ENCODE results near the gene PRDX4.
"Not testable (repeated sequence)": the region's sequence is repeated elsewhere in the genome, so short reads cannot be mapped to it uniquely, and the experiment has no call there.

Gene PRDX4

DNA sequence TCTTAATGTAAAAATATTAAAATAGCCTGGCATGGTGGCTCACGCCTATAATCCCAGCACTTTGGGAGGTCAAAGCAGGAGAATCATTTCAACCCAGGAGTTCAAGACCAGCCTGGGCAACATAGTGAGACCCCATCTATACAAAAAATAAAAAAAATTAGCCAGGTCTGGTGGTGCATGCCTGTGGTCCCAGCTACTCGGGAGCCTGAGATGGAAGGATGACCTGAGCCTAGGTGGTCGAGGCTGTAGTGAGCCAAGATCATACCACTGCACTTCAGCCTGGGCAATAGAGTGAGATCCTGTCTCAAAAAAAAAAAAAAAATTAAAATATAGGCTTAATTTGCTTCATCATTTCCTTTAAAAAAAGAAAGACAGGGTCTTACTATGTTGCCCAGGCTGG lies 9.2 kb downstream of the PRDX4 start:
- not testable (repeated sequence) for DNase-seq

DNA sequence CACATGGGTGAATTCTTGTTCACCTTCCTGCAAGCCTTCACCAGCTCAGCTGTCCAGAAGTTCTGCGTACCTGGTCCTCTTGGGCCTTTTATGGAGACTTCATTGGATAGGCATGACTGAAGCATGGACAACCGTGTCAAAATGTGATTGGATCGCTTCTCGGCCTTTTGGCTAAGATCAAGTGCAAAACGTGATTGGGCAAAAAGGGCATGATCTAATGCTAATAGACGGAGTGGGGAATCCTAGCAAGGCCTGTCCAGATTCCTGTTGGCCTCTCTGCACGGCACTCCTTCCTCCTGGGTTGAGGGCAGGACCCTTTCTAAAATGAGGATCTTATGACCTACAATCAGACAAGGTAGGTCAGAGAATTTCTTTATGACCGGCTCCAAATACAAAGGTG lies 24.9 kb downstream of the PRDX4 start:
- no peak for DNase-seq

DNA sequence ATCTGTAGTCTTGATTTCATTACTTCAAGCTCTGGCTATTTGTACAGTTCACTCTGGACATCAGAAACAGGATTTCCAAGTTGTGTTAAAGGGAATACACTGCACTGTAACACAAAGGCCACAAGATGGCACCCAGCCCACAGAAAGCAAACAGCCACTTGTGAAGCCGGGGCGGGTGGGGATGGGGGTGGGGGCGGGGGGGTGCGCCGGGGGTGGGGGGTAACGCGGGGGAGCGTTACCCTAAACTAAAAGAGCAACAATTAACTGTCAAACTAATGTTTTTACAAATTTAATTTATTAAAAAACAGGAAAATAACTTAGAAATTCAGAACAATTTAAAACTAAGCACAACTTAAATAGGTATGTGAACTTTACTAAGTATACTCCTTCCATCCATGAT lies 27.3 kb downstream of the PRDX4 start:
- peak; percentile 42 for DNase-seq

DNA sequence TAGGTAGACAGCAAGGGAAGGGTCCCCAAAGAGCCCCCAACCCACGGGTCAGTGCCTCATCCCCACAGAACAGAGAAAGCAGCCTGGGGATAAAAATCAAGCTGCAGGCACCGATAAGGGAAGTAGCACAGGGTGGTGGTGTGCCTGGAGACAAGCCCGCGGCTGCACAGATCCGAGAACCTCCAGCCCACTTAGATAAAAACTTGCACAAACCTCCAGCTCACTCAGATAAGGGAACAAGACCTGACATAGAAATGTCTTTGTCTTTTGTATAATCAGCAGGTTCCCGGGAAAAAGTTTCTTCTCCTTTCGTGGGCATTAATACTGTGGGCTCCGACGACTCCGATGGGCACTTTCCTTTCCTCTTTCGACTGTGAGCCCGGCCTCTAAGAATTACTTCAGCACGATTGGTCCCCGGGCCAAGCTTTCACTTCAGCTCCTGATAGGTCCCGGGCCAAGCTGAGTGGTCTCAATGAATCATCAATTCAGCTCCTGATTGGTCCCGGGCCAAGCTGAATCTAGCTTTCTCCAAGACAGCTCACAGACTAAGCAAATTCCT lies 32.4 kb downstream of the PRDX4 start:
- no peak for DNase-seq

DNA sequence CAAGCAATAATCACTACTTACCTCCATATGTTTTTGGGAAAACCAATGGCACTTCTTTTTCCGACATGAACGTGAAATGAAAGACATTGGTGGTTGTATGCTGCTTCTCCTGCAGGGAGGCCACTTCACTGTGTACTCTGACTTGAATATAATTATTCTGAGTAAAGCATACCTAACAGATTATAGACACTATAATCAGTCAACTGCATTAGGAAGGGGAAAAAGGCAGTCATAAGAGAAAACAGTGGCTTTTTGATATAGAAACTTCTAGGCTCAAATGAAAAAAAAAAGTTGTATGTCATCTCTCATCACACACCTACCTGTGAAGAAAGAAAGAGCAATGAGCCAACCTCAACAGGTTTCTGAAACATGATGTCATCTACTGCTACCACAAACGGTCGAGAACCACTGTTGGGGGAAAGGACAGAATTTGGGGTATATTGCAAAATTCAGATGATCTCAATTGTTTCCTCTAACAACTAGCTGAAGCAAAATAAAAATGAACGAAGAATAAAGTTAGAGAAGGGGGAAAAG lies 37.4 kb downstream of the PRDX4 start:
- DNase-seq, result no peak

DNA sequence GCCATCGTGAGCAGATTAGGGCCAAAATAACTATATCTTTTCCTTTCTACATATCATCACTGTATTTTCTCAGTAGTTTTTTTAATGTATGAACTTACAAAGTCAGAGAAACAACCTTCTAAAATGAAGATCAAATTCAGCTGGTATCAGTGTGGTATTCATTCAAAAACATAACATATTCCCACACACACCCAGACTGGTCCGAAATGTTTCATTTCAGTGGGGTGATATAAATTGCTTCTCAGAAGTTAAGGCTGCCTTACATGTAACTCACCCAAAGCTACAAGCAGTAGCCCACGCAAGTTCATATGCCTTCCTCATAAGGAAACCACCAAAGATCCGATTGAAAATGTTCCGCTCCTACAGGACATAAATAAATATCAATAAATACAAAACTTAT lies 37.9 kb downstream of the PRDX4 start:
- DNase-seq, result no peak

DNA sequence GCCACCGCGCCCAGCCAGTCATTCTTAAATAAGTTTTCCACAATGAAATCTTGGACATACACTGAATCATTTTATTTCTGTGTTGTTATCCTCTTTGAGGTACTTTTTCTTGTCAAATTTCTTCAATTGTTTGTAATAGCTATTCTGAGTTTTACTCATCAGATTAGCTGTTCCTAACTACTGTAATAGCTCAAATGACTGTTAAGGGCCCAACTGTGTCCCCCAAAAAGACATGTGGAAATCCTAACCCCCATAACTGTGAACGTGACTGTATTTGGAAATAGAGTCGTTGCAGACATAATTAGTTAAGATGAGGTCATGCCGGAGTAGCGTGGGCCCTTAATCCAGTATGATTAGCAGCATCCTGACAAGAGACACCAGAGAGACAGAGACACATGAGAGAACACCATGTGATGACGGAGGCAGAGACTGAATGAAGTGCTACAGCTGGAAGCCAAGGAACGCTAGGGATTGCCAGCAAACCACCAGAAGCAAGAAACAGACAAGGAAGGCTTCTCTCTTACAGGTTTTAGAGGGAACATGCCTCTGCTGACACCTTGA lies 52.9 kb downstream of the PRDX4 start:
- DNase-seq, result no peak

DNA sequence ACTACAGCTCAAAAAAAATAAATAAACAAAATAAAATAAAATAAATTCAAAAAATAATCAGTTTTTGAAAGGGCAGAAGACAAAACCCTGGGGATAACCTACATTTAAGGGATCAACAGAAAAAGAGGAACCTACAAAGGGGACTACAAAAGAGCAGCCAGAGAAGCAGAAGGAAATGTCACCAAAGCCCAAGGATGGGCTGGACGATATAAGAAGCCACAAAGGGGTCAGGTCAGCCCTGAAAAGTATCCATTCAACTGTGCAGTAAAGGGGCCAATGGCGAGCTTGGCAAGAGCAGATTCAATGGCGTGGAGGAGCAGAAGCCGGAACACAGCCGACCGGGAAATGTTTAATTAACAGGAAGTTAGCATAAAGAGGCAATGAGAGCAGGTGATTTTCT lies 58.9 kb downstream of the PRDX4 start:
- DNase-seq, result no peak

DNA sequence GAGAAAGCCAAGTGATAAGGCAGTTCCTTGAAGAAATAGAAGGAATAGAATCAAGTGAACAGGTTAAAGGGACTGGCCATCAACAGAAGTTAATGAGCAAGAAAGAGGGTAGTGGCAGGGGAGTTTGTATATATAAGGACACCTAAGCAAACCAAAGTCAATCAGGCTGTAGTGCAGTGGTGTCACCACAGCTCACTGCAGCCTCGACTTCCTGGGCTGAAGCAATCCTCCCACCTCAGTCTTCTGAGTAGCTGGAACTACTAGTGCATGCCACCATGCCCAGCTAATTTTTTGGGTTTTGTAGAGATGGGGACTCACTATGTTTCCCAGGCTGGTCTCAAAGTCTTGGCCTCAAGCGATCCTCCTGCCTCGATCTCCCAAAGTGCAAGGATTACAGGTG lies 59.9 kb downstream of the PRDX4 start:
- no peak for DNase-seq

DNA sequence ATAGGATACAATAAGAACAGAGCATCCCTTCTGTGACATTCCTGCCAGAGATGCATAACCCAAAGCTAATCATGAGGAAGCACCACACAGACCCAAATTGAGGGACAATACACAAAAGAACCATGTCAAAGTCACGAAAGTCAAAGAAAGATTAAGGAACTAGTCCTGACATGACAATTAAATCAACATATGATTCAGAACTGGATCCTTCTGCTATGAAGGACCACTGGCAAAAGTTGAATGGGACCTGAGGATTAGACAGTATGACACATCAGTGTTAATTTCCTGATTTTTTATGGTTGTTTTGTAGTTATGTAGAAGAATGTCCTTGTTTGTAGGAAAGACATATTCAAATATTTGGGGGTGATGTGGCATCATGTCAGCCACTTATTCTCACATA lies 61.9 kb downstream of the PRDX4 start:
- DNase-seq, result no peak

DNA sequence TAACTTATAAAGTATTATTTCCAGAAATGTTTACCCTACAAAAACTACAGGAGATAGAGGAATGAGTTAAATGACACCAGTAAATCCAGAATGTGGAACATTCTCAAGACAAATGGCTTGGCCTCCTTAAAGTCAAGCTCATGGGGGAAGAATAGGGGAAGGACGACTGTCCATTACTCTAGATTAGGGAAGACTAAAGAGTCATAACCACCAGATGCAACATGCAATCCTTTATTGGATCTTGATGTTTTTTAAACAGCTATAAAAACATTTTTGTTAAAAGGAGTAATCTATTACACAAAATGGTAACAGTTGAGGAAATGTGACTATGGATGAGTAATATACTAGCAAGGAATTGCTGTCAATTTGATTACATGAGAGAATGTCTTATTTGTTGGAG lies 64.7 kb downstream of the PRDX4 start:
- no peak for DNase-seq

DNA sequence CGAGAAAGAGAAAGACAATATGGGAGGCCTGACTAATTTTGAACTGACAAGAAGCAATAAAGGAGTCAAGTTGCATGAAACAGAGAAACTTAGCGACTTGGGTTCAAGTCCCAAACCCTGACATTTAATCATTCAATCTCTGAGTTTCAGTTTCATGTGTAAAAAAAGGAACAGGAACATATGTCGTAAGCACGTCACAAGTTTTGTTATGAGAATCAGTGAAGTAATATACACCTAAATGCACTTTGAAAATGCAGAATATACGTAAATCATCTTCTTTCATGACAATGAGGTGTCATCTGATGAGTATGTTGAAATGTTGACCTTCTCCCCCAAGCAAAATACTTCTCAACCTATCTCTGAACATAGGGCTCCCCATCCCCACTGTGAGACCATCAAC lies 65.4 kb downstream of the PRDX4 start:
- DNase-seq, result peak; percentile 81
